ENCODE data around the gene CMTM7.

CMTM7 gene

GRCh38 chr3:32493437-32494414 is 102.1 kb downstream of the CMTM7 start:
- DNase-seq, result no peak

- no peak for DNase-seq
These were observed 103.4 kb downstream of the CMTM7 start for GRCh38 chr3:32495085-32495484.

GRCh38 chr3:32495609-32496008 is 104.0 kb downstream of the CMTM7 start:
- no peak for DNase-seq

GRCh38 chr3:32498252-32498651 is 106.6 kb downstream of the CMTM7 start:
- no peak for DNase-seq

DNA sequence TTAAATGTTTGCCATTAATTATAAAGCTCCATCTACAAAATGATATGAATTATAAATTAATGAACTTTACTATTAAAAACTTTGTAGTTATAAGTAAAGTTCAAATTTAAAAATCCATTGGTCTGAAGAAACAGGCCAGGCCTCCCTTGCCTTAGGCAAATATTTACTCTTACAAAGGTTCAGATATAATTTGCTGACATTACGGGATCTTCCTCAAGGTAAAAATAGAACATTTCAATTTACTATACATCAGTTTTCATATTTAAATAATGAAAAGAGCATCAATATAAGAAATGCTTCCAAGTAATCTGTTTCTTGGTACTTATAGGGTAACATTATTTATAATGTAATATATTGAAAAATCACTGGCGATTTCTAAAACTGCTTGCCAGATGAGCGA is 107.3 kb downstream of the CMTM7 start:
- DNase-seq, result no peak

GRCh38 chr3:32499585-32499984 is 107.9 kb downstream of the CMTM7 start:
- no peak for DNase-seq

DNA sequence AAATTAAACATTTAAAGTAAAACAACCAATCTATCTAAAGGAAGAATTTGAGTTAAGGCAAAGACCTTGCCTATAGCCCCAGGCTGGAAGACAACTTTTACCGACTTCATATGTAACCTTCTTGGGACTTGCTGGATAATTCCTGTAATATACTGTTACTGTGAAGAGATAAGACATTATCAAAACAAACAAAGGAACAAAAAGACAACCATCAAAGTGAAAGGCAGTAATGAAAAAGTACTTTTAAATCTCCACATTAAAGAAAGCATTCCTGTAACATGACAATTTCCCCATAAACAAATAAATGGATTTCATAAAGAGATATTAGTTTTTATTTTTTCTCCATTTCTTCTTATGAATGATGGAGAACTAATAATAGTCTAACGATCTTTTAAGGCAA is 108.6 kb downstream of the CMTM7 start:
- DNase-seq, result no peak

GRCh38 chr3:32500880-32501782 is 109.5 kb downstream of the CMTM7 start:
- no peak for DNase-seq

DNA sequence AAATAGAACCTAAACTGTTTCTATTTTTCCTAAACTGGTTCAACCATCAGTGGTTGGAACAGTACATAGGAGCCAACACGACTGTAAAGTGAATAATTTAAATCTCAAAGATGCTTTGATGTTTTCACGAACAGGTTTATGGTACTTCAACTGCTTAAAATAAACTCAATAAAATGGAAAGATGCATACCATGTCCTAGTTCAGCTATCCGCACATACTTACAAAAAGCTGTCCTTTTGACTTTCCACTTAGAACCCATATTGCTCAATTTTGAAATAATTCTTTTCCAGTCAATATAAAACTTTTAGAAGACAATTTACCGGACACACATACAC is 110.1 kb downstream of the CMTM7 start:
- no peak for DNase-seq

GRCh38 chr3:32502118-32502945 is 110.7 kb downstream of the CMTM7 start, which contains the start of gene CMTM6:
Gene CMTM6 (minus strand): TSS chr3:32502852. CDS start chr3:32502745, 107 bp downstream.
- peak; percentile 69 for DNase-seq

DNA sequence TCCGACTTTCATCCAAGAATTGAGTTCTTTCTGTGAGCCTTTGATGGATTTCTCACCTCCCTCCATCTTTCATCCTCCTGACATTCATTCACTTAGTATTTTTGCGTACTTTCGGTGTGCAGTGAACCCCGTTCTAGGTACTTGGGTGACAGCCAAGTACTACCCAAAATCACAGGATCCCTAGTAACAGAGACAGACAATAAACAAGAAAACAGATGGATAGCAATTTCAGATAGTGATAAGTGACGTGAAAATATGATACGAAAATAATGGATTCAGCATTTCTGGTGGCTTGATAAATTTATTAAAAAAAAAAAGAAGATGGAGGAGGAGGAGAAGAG is 111.3 kb downstream of the CMTM7 start:
- DNase-seq, result no peak

Data from NCI-H510A (cell line).